SK-N-MC (cell line): ENCODE results near the gene OPCML.

ENCODE experiments used
- DNase-seq: peaks from one replicate; pipeline ENCODE4 v3.0.0-alpha.2; 2011; ENCODE audit warnings: low read depth, low spot score
- H3K27ac ChIP-seq: fragments of 200-600 bp; sonication (generic); 2 replicates; pipeline ENCODE4 v1.5.1; 2016; ENCODE audit warnings: mixed run types
- H3K36me3 ChIP-seq: fragments of 200-600 bp; sonication (generic); 2 replicates; pipeline ENCODE4 v1.6.1; 2017; ENCODE audit warnings: antibody characterized with exemption, low read length, mixed read lengths; ENCODE audit not compliant: insufficient read depth
- H3K4me3 ChIP-seq: fragments of 200-600 bp; sonication (generic); 2 replicates; pipeline ENCODE4 v1.5.1; 2016
- H3K9ac ChIP-seq: fragments of 200-600 bp; sonication (generic); 2 replicates; pipeline ENCODE4 v1.8.0; 2017; ENCODE audit warnings: mixed run types, mixed read lengths; ENCODE audit not compliant: insufficient read length
- H3K9me3 ChIP-seq: fragments of 200-600 bp; sonication (generic); 2 replicates; pipeline ENCODE4 v1.6.1; 2017; ENCODE audit warnings: low read depth, mild to moderate bottlenecking, antibody characterized with exemption, low read length, moderate library complexity, mixed read lengths
- EZH2 ChIP-seq: fragments of 200-600 bp; sonication (generic); IDR thresholded peaks from one replicate; pipeline ENCODE4 v1.6.1; 2017; ENCODE audit warnings: antibody characterized with exemption
- FOXP2 ChIP-seq: optimal IDR thresholded peaks from 2 replicates; pipeline ENCODE3; 2011; ENCODE audit warnings: mild to moderate bottlenecking, moderate library complexity; ENCODE audit not compliant: insufficient read depth; ENCODE audit errors: extremely low read length, control extremely low read depth
- POLR2AphosphoS5 ChIP-seq: IDR thresholded peaks from 2 replicates; pipeline ENCODE4 v1.6.1; 2012; ENCODE audit warnings: mild to moderate bottlenecking, low read depth, low read length, borderline replicate concordance

The OPCML gene

DNA sequence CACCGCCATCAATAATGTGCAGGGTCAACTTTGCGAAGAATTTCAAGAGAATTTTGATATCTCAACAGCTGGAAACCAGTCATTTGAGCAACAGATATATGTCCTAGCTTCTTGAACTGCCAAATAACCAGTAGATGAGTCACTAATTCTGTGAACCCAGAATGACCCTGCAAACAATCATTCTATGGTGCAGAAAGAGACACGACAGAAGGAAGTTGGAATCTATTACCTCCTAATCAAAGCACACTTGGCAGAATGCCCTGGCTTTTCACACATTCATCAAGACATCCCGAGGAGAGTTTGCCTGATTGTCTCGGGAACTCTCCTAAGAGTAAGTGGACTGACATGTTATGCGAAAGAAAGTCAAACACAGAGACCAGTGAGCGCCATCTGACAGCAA lies 621.1 kb downstream of the OPCML start:
- no peak overlapping the region for H3K4me3 ChIP-seq
- TF ChIP-seq EZH2 (no peak), FOXP2 (no peak), POLR2AphosphoS5 (no peak)
- H3K36me3 ChIP-seq = no peaks in the 10 kb centered on the region
- DNase-seq = no peak
- H3K9me3 ChIP-seq = no peaks in the 10 kb centered on the region
- H3K9ac ChIP-seq = no peak overlapping the region
- H3K27ac ChIP-seq = no peak overlapping the region

DNA sequence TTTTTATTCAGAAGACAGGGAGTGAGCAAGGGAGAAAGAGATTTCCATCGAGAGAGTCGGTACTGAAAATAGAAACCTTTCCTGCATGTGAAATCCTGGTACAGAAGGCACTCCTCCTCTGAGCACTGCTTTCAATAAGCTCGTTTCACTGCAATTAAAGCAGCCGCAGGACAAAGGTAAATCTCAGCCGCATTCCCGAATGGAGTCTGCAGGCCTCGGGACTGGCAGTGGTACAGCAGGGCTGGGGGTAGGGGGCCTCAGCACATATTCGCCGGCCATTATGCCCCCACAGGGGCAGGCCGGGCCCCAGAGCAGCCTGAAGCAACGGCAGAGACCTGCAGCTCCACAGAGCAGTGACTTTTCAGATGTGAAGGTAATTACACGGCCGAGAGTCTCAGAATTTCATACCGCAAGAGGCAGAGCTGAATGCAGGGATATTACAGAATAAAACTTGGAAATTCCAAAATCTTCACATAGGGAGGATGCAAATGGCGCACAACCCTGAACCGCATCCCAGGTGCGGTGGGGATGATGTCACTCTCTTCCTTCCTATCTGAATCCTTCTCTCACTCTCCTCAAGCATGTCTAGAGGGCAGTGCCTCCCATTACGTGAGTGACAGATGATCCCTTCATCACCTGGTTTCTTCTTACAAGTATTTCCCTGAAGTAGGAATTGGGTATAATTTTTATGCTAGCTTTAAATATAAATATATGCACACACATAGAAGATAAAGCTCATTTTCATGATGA lies 622.1 kb downstream of the OPCML start:
- Histone ChIP-seq H3K27ac (no peak overlapping the region), H3K9ac (no peak overlapping the region), H3K4me3 (no peak overlapping the region), H3K36me3 (no peaks in the 10 kb centered on the region), H3K9me3 (no peaks in the 10 kb centered on the region)
- TF ChIP-seq EZH2 (no peak), FOXP2 (no peak), POLR2AphosphoS5 (no peak)
- no peak for DNase-seq

DNA sequence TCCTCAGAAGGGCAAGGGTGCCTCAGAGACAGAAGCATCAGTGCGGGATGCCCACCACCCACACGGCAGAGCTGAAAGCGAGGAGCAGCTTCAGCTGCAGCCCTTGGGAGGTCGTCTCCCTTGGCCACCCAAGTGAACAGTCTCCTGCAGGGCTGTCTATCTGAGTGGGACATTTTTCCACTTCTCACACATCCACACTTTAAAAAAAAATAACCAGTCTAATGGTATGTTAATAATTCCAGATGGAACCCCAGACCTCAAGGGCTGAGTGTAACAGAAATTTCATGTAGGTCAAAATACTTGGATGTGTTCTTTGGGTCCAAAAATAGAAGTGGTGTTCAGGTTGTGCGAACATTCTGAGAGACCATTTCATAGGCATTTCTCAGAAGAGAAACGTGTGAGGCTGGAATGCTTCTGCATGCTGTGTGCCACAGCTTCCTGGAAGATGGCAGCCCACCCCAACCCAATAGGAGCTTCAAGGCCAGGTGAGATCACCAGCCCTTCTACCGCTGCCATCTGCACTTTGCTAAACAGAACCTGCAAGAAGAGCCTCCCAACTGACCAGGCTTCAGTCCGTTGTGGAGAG lies 623.2 kb downstream of the OPCML start:
- no peaks in the 10 kb centered on the region for H3K36me3 ChIP-seq
- no peak overlapping the region for H3K9ac ChIP-seq
- no peaks in the 10 kb centered on the region for H3K9me3 ChIP-seq
- H3K4me3 ChIP-seq = no peak overlapping the region
- H3K27ac ChIP-seq = no peak overlapping the region
- no peak for DNase-seq
- TF ChIP-seq EZH2 = no peak
- no peak for TF ChIP-seq FOXP2
- no peak for TF ChIP-seq POLR2AphosphoS5

DNA sequence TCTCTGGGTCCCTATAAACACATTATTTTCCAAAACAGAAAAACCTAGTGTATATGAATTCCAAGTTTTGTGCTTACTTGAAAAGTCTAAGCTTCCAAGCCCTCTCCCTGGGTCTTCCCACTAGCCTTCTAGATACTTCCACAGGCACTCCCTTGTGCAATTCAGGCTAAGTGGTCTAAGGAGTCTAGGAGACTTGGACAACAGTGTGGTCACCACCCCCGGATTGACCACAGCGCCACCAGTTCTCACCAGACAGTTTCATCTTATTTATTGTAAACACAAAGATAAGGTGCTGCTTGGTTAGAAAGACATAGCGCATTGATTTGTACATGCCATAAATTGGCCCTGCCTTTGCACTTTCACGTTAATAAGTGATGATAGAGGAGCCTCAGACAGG lies 623.9 kb downstream of the OPCML start:
- H3K9ac ChIP-seq = no peak overlapping the region
- no peak overlapping the region for H3K27ac ChIP-seq
- TF ChIP-seq POLR2AphosphoS5 = no peak
- no peak for TF ChIP-seq FOXP2
- TF ChIP-seq EZH2 = no peak
- no peaks in the 10 kb centered on the region for H3K36me3 ChIP-seq
- H3K9me3 ChIP-seq = no peaks in the 10 kb centered on the region
- H3K4me3 ChIP-seq = no peak overlapping the region
- no peak for DNase-seq

DNA sequence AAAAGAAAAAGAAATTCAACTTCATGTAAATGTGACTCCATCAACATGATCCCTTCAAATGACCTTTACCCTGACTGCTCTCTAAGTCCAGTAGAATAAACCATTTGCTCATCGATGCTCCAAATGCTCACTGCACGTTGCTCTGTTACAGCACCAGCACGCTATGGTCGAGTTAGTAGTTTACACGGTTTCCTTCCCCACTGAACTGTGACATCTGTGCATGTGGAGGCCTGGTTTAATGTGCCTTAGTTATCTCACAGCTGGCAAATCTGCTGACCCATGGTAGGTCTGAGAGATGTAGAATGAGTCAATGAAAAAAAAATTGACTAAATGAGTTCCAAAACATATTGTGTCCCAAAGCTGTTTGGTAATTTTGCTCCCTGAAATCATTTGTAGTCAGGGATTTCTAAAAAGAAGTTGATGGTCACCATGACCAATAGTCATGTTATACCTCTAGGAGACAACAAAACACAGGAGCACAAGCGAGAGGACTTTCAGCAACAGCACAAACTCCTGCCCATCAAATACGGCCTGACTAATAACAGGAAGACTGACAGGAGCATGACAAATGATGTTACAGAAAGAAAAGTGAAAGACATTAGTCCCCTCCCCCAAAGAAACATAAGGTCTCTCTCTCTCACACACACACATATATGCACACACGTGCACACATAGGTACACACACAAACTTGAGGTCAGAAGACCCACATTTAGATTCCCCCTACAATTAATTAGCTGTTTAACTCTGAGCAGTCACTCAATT lies 624.5 kb downstream of the OPCML start:
- TF ChIP-seq EZH2 = no peak
- TF ChIP-seq FOXP2 = no peak
- no peak for DNase-seq
- no peaks in the 10 kb centered on the region for H3K9me3 ChIP-seq

DNA sequence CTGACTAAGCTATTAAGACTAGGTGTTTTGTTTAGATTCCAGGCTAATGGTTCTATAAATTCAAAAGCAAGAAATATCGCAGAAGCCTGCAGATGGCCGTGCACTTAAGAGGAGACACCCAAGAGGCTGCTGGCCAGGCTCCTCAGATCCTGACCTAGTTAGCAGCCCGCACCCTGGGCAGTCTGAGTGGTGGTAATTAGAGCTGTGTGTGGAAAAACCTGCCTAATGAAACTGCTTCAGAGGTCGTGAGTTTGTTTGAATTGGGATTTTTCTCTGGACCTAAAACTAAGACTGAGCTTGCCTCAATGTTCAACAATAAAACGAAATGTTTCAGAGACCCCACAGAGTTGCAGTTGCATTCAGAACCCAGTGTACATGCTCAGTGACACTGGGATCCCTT lies 627.7 kb downstream of the OPCML start:
- no peaks in the 10 kb centered on the region for H3K36me3 ChIP-seq
- no peak overlapping the region for H3K9ac ChIP-seq
- TF ChIP-seq EZH2 (no peak), POLR2AphosphoS5 (no peak), FOXP2 (no peak)
- H3K4me3 ChIP-seq = no peak overlapping the region
- no peaks in the 10 kb centered on the region for H3K9me3 ChIP-seq
- no peak overlapping the region for H3K27ac ChIP-seq
- DNase-seq = no peak

More for the DNA sequence above, 624.5 kb downstream of the OPCML start:
- Histone ChIP-seq H3K4me3 (no peak overlapping the region), H3K27ac (no peak overlapping the region), H3K36me3 (no peaks in the 10 kb centered on the region), H3K9ac (no peak overlapping the region)

DNA sequence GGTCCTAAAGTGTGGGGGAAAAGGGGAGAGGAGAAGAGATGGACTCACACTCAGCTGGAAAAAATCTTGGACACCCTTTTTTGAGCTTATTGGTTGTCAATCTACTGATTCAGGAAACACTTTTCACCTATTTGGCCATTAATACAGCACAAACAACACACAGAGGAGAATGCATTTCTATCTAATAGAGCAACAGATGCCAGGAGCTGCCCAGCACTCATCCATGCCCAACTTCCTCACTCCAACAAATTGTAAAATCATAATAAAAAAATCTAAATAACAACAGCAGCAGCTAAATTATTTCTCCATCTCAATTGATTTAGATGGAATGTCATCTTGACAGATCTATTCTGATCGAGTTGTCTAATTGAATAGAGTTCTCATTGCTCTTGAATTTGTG lies 628.2 kb downstream of the OPCML start:
- Histone ChIP-seq H3K9me3 (no peaks in the 10 kb centered on the region), H3K4me3 (no peak overlapping the region), H3K36me3 (no peaks in the 10 kb centered on the region), H3K9ac (no peak overlapping the region), H3K27ac (no peak overlapping the region)
- no peak for TF ChIP-seq POLR2AphosphoS5
- no peak for DNase-seq

DNA sequence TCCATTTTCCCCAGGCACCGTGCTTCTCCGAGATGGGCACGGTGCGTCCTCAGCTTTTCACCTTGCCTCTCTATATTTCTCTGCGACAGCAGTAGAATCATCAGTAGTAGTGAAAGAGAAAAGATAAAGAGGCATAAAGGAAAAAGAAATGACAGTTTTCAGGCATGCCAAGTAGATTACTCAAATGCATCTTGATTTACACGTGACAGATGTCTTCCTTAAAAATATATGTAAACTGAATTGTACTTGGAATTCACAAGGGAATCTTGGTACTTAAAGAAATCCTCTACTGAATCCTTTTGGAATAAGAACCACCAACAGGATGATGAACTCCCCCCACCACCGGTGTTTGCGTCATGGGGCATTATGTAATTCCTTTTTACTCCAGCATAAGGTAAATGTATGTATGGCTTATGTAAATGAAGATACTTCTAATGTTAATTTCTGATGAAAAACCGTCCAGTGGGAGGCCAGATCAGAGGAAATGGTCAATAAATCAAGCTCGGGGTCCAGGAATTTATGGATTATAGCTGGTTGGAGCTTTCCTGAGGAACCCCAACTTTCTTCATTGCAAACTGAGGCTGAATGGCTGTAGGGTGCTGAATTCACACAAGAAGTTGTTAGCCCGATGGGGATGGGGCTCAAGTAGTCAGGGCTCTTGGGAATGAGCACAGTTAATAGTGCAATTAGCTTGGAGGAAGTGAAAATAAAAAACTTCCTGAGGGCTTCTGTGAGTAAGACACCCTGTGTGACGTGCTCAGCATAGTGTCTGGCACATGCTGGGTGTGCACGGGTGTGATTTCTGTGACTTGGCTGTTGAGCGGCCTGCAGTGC lies 630.4 kb downstream of the OPCML start:
- DNase-seq = no peak
- H3K27ac ChIP-seq = no peak overlapping the region
- H3K9ac ChIP-seq = no peak overlapping the region
- no peak for TF ChIP-seq FOXP2
- no peak for TF ChIP-seq EZH2
- TF ChIP-seq POLR2AphosphoS5 = no peak
- H3K9me3 ChIP-seq = no peaks in the 10 kb centered on the region
- no peaks in the 10 kb centered on the region for H3K36me3 ChIP-seq
- H3K4me3 ChIP-seq = no peak overlapping the region
